GM10266 (cell line): ENCODE measurements around the gene PGC.

ENCODE experiments used
- DNase-seq: peaks from one replicate; pipeline ENCODE4 v3.0.0; 2012; ENCODE audit errors: extremely low spot score
- CTCF ChIP-seq: IDR thresholded peaks from 2 replicates; pipeline ENCODE4 v1.5.1; 2012; ENCODE audit warnings: mild to moderate bottlenecking, low read depth; ENCODE audit not compliant: control insufficient read depth, insufficient read depth; ENCODE audit errors: missing control alignments

Gene PGC

GRCh38 chr6:41736186-41736733, 10.9 kb downstream of the PGC start:
- no peak for DNase-seq
- TF ChIP-seq CTCF: no peak

DNA sequence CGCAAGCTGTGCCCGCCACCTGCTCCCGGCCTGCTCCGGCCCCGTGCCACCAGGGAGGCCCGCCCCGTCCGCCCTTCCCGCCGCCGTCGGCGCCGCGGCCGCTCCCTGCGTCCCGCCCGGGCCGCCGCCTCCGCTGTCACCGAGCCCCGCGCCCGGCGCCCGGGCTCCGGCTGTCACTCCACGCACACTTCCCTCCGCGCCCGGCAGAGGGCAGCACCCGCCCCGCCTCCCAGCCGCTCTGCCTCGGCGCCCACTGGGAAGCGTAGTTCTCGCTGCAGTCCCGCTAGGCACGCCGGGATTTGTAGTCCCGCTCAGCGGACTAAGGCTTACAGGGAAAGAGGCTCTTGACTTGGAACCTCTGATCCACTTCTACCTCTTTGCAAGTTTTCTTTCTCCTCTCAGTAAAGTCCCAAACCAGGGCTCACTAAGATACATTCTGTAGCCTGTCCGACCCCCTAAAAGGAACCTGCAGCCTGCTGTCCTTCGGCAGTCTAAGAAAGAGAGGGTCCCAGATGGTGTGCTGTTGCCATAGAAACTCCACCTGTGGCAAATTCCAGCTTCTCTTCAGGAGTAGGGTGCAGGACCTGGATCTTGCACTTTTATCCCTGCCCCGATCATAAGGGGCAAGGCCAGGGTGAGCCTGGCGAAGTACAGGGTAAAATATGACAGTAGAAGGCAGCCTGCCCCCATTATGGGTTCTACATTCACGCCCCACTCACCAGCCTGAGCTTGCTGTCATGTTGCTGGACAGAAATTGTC, 11.6 kb downstream of the PGC start, which contains the start of gene TFEB:
TFEB (minus strand) TSS at position 182 of the 759 bp plus-strand sequence. CDS start 44,395 bp downstream, outside the sequence.
- TF ChIP-seq CTCF: peak; percentile 98
- peak; percentile 96 for DNase-seq

- DNase-seq: peak; percentile 93
- TF ChIP-seq CTCF: no peak
Observed at GRCh38 chr6:41734666-41735426, 12.4 kb downstream of the PGC start.

- peak; percentile 96 for DNase-seq
- TF ChIP-seq CTCF: no peak
Observed at GRCh38 chr6:41733707-41734665, 13.2 kb downstream of the PGC start.

- DNase-seq: no peak
- TF ChIP-seq CTCF: no peak
Observed at GRCh38 chr6:41733360-41733706, 13.9 kb downstream of the PGC start.

GRCh38 chr6:41732591-41733359, 14.4 kb downstream of the PGC start:
- DNase-seq: peak; percentile 87
- no peak for TF ChIP-seq CTCF
